ENCODE measurements around the gene TBCC. TPM values are rescaled to one million over a fixed set of nuclear protein-coding genes. Genes with fewer than 3 reads are reported as not detected.

Gene TBCC, protein sequence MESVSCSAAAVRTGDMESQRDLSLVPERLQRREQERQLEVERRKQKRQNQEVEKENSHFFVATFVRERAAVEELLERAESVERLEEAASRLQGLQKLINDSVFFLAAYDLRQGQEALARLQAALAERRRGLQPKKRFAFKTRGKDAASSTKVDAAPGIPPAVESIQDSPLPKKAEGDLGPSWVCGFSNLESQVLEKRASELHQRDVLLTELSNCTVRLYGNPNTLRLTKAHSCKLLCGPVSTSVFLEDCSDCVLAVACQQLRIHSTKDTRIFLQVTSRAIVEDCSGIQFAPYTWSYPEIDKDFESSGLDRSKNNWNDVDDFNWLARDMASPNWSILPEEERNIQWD
- 57.7 and 73.2 TPM in 2 replicates for total RNA-seq (2014; rRNA removed; shearing (Covaris generic))

- in situ Hi-C loops (cut with HindIII; ENCODE audit: low sequenced_read_pairs): no loop called here
- peak; percentile 99 for DNase-seq (ENCODE audit: low spot score)
Measured at GRCh38 chr6:42745640-42746462, at the start of gene TBCC. Gene TBCC, minus strand, starts transcription at chr6:42746103. Its CDS starts 30 bp downstream, at chr6:42746073.

DNA sequence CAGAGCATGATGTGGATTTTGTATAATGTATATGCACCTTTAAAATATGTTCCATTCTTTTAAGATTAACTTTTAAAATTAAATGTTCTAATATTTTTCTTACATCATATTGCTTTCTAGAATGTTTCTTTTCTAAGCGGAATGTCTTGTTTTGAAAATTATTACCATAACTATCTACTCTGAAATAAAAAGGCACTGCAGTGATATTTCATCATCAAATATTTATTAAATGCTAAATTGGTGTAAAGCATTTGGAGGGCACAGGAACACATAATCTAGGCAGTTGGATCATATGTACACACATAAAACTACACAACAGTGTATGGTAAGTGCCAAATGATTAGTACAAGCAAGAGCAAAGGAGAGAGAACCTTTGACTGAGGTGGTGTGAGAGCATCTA lies 49.7 kb upstream of the TBCC start:
- in situ Hi-C loops (cut with HindIII; ENCODE audit: low sequenced_read_pairs): no loop called here
- no peak for DNase-seq (ENCODE audit: low spot score)

- no peak for DNase-seq (ENCODE audit: low spot score)
- in situ Hi-C loops (cut with HindIII; ENCODE audit: low sequenced_read_pairs): no loop called here
Measured at GRCh38 chr6:42791706-42792320, 45.9 kb upstream of the TBCC start.

GRCh38 chr6:42790549-42791181 lies 44.8 kb upstream of the TBCC start:
- peak; percentile 55 for DNase-seq (ENCODE audit: low spot score)
- in situ Hi-C loops (cut with HindIII; ENCODE audit: low sequenced_read_pairs): no loop called here

GRCh38 chr6:42788671-42789070 lies 42.8 kb upstream of the TBCC start:
- in situ Hi-C loops (cut with HindIII; ENCODE audit: low sequenced_read_pairs): no loop called here

DNA sequence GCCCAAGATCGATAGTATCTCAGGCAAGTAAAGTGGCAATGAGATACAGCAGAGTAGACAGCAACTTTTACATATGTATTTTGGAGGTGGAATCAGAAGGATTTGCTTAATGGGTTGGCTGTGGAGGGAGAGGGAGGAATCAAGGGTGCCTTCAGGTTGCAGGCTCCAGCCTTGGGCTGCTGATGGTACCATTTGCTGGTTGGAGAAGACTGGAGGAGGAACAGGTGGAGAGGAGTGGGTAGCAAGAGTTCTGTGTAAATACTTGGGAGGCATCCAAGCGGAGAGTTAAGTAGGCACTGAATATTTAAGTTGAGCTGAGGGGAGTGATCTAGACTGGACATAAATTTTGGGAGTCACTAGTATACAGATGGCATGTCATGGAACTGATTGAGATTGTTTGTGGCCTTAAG lies 41.2 kb upstream of the TBCC start:
- in situ Hi-C loops (cut with HindIII; ENCODE audit: low sequenced_read_pairs): no loop called here
- peak; percentile 29 for DNase-seq (ENCODE audit: low spot score)

More at GRCh38 chr6:42788671-42789070, 42.8 kb upstream of the TBCC start:
- DNase-seq (ENCODE audit: low spot score): no peak

DNA sequence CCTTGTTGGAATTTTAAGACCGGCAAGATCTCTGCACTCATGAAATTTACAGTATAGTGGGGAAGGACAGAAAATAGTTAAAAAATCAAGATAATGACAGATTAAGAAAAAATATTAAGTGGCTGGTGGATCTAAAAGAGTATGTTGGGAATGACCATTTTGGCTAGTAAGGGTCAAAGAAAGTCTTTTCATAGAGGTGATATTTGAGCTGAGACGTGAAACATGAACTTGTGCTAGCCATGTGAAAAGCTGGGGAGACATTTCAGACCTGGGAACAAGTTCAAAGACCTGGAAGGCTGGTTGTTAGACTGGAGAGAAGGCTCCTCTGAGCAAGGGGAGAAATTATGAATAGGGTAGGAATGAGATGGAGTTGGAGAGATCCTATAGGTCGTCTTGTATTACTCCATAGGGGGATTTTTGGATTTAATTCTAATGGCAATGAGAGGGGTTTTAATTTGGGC lies 40.7 kb upstream of the TBCC start:
- no peak for DNase-seq (ENCODE audit: low spot score)
- in situ Hi-C loops (cut with HindIII; ENCODE audit: low sequenced_read_pairs): no loop called here

GRCh38 chr6:42784717-42785498 lies 39.0 kb upstream of the TBCC start:
- peak; percentile 47 for DNase-seq (ENCODE audit: low spot score)
- in situ Hi-C loops (cut with HindIII; ENCODE audit: low sequenced_read_pairs): no loop called here

- DNase-seq (ENCODE audit: low spot score): peak; percentile 68
- in situ Hi-C loops (cut with HindIII; ENCODE audit: low sequenced_read_pairs): no loop called here
Measured at GRCh38 chr6:42783876-42784642, 38.2 kb upstream of the TBCC start.

- in situ Hi-C loops (cut with HindIII; ENCODE audit: low sequenced_read_pairs): no loop called here
- peak; percentile 67 for DNase-seq (ENCODE audit: low spot score)
Measured at GRCh38 chr6:42783177-42783875, 37.4 kb upstream of the TBCC start.

- in situ Hi-C loops (cut with HindIII; ENCODE audit: low sequenced_read_pairs): no loop called here
- DNase-seq (ENCODE audit: low spot score): peak; percentile 78
Measured at GRCh38 chr6:42782689-42783176, 36.8 kb upstream of the TBCC start.

DNA sequence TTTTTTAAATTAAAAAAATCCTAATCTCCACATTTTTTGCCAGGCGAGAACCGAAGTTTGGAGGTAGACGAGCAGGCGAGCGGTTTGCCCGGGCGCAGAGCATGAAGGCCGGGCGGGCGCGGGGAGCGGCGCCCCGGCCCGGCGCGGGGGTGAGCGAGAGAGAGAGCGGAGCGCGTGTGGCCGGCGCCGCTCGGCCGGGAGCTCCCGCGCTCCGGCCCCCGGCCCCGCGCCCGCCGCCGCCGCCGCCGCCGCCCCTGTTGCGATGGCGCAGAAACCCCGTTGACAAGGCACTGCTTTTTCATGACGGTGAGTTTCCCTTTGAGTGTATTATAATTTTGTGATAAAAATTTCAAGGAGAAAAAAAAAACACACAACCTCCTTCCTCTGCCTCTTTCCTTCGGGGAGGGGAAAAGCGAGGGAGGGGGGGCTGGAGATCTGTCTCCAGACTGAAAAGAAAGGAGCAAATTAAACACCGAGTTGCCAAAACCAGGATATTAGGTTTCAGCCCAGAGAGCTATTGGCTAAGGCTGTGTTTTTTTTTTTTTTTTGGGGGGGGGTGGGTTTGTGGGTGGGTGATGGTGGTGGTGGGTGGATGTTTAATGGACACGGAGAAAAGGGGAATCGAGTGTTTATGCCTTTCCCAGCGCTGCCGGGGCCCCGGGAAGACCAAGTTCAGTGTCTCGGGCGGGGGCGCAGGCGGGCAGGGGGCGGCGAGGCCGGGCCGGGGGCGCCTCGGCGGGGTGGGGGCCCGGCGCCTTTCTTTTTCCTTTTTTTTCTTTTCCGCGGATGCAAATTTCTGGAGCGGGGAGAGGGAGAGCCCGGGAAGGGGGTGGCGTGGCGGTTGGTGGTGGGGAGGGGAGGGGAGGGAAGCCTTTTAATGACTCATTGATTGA lies 36.1 kb upstream of the TBCC start, which contains the start of gene BICRAL:
TSS of gene BICRAL (plus strand) at position 257 of the 893 bp plus-strand sequence. CDS start 39,971 bp downstream, outside the sequence.
- in situ Hi-C loops (cut with HindIII; ENCODE audit: low sequenced_read_pairs): no loop called here
- DNase-seq (ENCODE audit: low spot score): peak; percentile 61

GRCh38 chr6:42781546-42781795 lies 35.6 kb upstream of the TBCC start:
- in situ Hi-C loops (cut with HindIII; ENCODE audit: low sequenced_read_pairs): no loop called here
- DNase-seq (ENCODE audit: low spot score): no peak

DNA sequence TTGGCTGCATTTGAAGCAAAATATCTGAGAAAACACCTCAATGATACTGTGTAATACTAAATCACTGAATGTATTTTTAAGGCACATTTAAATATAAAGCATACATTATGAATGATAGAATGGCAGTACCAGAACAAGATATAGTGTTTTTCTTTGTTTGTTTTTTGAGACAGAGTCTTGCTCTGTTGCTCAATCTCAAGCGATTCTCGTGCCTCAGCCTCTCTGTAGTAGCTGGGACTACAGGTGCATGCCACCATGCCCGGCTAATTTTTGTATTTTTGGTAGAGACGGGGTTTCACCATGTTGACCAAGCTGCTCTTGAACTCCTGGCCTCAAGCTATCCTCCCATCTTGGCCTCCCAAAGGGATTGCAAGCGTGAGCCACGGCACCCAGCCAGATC lies 33.6 kb upstream of the TBCC start:
- in situ Hi-C loops (cut with HindIII; ENCODE audit: low sequenced_read_pairs): no loop called here
- no peak for DNase-seq (ENCODE audit: low spot score)

GRCh38 chr6:42778122-42778521 lies 32.2 kb upstream of the TBCC start:
- no peak for DNase-seq (ENCODE audit: low spot score)
- in situ Hi-C loops (cut with HindIII; ENCODE audit: low sequenced_read_pairs): no loop called here

- no peak for DNase-seq (ENCODE audit: low spot score)
Measured at GRCh38 chr6:42777126-42777822, 31.4 kb upstream of the TBCC start.

More at GRCh38 chr6:42777126-42777822, 31.4 kb upstream of the TBCC start:
- in situ Hi-C loops (cut with HindIII; ENCODE audit: low sequenced_read_pairs): no loop called here
